K562 (cell line): ENCODE data around the gene LRCH1. TPM values are rescaled to one million over a fixed set of nuclear protein-coding genes. Genes with fewer than 3 reads are reported as not detected.

ENCODE experiments used
- BRD9 ChIP-seq: fragments of 450-650 bp; IDR thresholded peaks from 2 replicates; pipeline ENCODE4 v1.6.1; 2018; ENCODE audit warnings: low read depth; ENCODE audit not compliant: partially characterized antibody
- CHD7 ChIP-seq: fragments of 200-600 bp; sonication (generic); IDR thresholded peaks from one replicate; pipeline ENCODE4 v1.6.1; 2012; ENCODE audit warnings: mild to moderate bottlenecking, low read depth, low read length, inconsistent platforms
- HIVEP1 ChIP-seq: fragments of 250-450 bp; sonication (Bioruptor Pico); IDR thresholded peaks from 2 replicates; pipeline ENCODE4 v1.4.0; 2020; ENCODE audit warnings: mild to moderate bottlenecking
- RHOXF2B ChIP-seq: fragments of 250-450 bp; sonication (Bioruptor Pico); conservative IDR thresholded peaks from 2 replicates; pipeline ENCODE4 v1.5.1; 2021
- polyA plus RNA-seq, 8 experiments: library from polyadenylated mRNA; depleted of rRNA in 4 of 8; stranded (reverse) in 5 of 8; unstranded in 3 of 8; fragments of >200 nt; fragmentation: Nextera tagmentation in 2 of 8; fragmentation: Illumina TruSeq in 1 of 8; extraction: Ambion mirVana in 2 of 8; extraction: Trizol in 1 of 8; gene quantifications; 2 replicates each; pipeline versions ENCODE4 v1.2.1 to v1.2.3, GENCODE V29; 2011 to 2014; ENCODE audit warnings: inconsistent platforms in 1 of 8, missing spikeins in 1 of 8
- total RNA-seq, 7 experiments: library from RNA; depleted of rRNA in 6 of 7; stranded (reverse); fragments of >200 nt in 6 of 7; fragmentation: Illumina TruSeq in 2 of 7; extraction: Trizol in 2 of 7; gene quantifications; 2 replicates each; pipeline versions ENCODE4 v1.2.1 to v1.2.3, GENCODE V29; 2011 to 2021; ENCODE audit warnings: low replicate concordance in 1 of 7

LRCH1 gene
- total and polyA plus RNA-seq, 9 of the 15 experiments (the other 6 are each of a cell fraction or from before 2014, with no cell fraction given), result 1.1 to 6.8 (median 3.7) TPM

DNA sequence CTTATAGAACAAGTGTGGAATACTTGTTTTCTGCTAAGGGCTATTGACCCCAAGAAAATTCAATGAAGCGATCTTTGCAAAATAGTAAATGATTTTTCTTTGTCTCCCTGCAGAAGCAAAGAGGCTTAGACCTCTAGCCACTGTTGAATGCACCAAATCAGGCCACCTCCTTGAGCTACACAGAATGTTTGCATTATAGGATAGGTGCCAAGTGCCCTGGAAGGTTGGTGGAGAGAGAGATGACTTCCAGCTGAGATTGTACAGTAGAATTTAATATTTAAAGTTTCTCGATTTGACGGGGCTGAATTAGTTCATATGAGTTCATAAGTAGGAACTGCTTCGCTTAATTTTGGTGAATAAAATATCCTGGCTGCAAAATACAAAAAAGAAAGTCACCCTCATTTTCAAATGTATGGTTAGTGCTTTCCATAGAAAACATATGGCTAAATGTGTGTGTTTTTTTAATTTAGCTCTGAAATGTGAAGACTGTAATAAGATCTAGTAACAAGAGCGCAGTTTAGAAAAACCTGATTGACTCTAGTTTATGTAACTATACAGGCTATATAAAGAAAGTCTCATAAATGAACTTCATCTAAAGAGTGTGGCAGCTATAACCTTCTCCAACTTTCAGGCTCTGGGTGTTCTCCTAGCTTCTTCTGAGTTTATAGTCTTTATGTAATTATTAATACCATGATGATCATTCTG, 41.6 kb downstream of the LRCH1 start (continued):
- TF ChIP-seq CHD7 (no peak), BRD9 (no peak), HIVEP1 (CRISPR knock-in tag) (no peak), RHOXF2B (CRISPR knock-in tag) (no peak)
